ENCODE results near the gene SIPA1L3.

SIPA1L3 gene

DNA sequence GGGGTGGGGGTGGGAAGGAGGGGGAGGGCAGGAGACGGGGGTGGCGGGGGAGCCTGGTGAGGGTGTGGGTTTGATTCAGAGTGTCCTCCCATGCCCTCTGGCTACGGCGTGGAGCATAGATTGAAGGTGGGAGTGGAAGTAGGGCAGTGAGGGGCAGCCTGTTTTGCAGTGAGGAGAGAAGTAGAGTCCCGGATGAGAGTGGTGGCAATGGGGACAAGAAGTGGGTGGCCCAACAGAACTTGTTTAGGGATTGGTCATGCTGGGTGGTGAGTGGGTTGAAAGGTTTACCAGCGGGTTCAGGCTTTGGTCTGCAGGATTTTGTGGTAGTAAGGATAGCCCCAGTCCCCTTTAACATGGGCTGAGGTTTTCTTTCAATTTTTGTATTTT lies 35.5 kb downstream of the SIPA1L3 start:
- DNase-seq (ENCODE audit: low read depth in 2 of 2): no peak

GRCh38 chr19:37943480-37943879 lies 36.5 kb downstream of the SIPA1L3 start:
- DNase-seq (ENCODE audit: low read depth in 2 of 2): no peak

GRCh38 chr19:37946132-37946531 lies 39.1 kb downstream of the SIPA1L3 start:
- no peak for DNase-seq (ENCODE audit: low read depth in 2 of 2)

DNA sequence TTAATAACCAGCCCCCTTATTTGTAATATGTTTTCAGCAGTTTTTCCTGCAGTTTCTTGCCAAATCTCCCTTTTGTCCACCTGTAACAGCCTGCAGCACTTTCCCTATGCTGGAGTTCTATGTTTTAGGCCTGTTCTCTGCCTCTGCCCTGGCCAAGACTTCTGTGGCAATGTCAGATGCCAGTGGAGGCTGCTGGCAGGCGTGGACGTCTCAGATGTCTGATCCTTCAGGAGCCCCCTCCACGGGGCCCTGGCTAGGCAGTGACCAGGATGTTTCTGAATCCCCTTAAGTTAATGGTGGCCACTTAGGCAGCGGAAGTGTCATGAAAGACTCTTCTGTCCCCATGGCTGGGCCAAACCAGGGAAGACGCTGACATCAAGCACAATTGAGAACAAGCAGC lies 40.8 kb downstream of the SIPA1L3 start:
- no peak for DNase-seq (ENCODE audit: low read depth in 2 of 2)

DNA sequence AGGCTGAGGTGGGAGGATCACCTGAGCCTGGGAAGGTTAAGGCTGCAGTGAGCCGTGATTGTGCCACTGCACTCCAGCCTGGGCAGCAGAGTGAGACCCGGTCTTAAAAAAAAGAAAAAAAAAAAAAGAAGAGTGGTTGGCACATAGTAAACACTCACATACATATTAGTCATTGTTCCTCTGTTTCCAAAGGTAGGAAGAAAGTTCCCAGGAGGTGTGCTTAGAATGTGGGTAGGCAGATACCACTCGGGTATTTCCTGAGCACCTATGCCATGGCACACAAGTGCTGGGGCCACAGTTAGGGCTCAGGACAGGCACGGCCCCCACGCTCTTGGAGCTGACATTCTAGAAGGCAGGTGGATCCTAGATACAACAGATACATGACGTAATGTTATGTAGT lies 41.4 kb downstream of the SIPA1L3 start:
- DNase-seq (ENCODE audit: low read depth in 2 of 2): no peak

DNA sequence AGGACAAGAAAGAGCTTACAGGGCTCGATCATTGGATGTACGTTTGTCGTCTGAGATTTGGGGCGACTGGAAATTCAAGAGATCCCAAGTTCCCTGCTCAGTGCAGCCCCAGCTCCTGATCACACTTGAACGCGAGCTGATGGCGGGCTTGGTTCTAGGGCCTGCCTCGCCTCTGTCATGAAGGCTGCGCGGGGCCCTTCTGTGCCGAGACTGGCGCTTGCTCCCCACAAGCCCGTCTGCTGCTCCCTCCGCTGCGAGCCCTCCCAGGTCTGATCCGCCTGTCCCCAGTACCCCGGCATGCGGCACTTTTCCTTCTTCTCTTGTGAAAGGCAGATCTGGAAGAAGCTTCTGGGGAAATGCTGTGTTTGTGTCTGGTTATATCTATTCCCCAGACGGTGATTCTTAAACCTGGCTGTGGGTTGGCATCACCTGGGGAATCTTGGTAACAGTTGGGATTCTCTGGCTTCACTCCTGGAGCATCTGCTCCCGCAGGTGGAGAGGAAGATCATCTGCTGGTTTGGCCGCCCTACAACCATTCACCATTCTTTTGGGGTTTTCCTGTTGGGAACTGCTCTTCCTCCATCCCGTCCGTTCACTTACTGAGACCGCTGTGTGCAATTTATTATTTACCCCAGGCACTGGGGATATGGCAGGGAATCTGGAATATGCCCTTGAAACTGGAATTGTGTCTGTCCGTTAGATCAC lies 43.6 kb downstream of the SIPA1L3 start:
- DNase-seq (ENCODE audit: low read depth in 2 of 2): no peak

GRCh38 chr19:37951816-37952210 lies 44.8 kb downstream of the SIPA1L3 start:
- DNase-seq (ENCODE audit: low read depth in 2 of 2): no peak

GRCh38 chr19:37953171-37953917 lies 46.3 kb downstream of the SIPA1L3 start:
- DNase-seq (ENCODE audit: low read depth in 2 of 2): no peak

GRCh38 chr19:37953918-37954303 lies 46.9 kb downstream of the SIPA1L3 start:
- no peak for DNase-seq (ENCODE audit: low read depth in 2 of 2)

- no peak for DNase-seq (ENCODE audit: low read depth in 2 of 2)
Observed at GRCh38 chr19:37954421-37954874, 47.4 kb downstream of the SIPA1L3 start.

- DNase-seq (ENCODE audit: low read depth in 2 of 2): no peak
Observed at GRCh38 chr19:37955986-37956385, 49.0 kb downstream of the SIPA1L3 start.

DNA sequence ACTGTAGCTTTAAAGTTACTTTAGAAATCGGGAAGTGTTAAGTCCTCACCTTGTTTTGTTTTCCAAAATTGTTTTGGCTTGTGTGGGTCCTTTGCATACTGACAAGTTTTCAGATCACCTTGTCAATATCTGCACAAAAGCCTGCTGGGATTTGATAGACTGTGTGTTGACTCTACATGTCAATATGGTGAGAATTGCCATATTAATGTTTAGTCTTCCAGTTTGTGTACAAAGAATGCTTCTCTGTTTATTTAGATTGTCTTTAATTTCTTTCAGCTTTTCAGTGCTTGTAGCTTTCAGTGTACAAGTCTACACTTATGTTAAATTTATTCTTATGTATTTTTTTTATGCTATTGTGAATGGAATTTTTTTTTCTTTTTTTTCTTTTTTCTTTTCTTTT lies 50.2 kb downstream of the SIPA1L3 start:
- no peak for DNase-seq (ENCODE audit: low read depth in 2 of 2)

GRCh38 chr19:37959665-37960114 lies 52.7 kb downstream of the SIPA1L3 start:
- no peak for DNase-seq (ENCODE audit: low read depth in 2 of 2)

- no peak for DNase-seq (ENCODE audit: low read depth in 2 of 2)
Observed at GRCh38 chr19:37961198-37961597, 54.2 kb downstream of the SIPA1L3 start.

- DNase-seq (ENCODE audit: low read depth in 2 of 2): no peak
Observed at GRCh38 chr19:37963190-37963936, 56.4 kb downstream of the SIPA1L3 start.

DNA sequence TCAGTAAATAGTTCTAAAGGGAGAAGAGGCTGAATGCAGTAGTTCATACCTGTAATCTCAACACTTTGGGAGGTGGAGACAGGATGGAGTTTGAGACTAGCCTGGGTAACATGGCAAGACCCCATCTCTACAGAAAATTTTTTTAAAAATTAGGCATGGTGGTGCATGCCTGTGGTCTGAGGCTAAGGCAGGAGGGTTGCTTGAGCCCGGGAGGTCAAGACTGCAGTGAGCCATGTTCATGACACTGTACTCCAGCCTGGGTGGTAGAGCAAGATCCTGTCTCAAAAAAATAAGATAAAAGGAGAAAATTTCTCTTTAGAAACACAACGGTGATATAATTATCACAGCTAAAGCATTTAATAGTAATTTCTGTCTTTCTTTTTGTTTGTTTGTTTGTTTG lies 57.1 kb downstream of the SIPA1L3 start:
- DNase-seq (ENCODE audit: low read depth in 2 of 2): no peak

DNA sequence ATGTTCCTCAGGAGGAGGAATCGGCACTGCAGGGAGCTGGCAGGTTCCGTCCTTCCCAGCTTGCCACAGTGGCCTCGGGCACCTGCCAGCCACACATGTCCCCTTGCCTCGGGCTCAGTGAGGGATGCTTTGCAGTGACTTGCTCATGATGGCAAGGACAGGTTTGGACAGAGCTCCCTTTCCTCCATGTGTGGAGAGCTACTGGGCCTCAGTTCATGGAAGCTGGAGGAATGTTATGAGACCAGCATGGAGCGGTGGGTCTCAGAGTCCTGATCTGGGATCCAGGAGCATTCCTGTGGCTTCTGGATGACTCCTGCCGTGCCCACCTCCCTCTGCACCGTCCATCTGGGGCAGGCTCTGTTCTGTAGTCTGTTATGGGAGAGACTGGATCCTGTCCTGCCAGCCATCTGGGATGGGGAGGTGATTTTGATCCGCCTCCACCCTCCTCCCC lies 59.2 kb downstream of the SIPA1L3 start:
- no peak for DNase-seq (ENCODE audit: low read depth in 2 of 2)

DNA sequence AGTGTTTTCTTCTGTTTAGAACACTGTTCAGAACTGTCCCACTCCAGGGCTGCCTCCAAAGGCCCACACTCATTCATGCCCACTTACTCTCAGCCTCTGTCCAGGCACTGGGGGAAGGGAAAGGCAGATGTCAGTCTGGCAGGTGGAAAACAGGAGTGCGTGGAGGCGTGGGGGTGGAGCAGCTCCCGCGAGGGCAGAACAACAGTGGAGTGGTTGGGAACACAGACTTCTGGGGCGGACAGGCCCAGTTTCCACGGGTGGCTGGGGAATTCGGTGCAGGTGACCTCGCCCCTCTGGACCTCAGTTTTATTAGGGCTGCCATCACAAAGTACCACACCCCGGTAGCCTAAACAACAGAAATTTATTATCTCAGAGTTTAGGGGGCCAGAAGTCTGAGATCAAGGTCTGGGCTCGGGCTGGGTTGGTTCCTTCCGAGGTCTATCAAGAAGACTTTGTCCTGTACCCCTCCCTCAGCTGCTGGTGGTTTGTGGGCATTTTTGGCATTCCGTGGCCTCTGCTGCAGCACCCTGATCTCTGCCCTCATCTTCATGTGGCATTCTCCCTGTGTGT lies 59.7 kb downstream of the SIPA1L3 start:
- no peak for DNase-seq (ENCODE audit: low read depth in 2 of 2)

DNA sequence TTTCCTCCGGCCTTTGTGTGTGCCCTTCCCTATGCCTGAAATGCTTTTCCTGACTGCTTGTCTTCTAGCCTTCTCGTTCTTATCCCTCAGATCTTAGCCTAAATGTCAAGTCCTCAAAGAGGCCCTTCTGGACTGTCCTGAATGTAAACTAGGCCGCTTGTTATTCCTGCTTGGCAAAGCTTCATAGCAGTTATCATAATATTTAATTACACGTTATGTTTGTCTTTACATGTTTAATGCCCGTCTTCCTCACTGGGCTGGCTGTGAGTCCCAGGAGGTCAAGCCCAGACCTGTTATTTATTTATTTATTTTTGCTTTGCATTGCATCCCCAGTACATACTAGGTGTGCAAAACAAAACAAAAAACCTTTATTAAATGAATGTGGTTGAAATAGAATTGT lies 62.7 kb downstream of the SIPA1L3 start:
- no peak for DNase-seq (ENCODE audit: low read depth in 2 of 2)

DNA sequence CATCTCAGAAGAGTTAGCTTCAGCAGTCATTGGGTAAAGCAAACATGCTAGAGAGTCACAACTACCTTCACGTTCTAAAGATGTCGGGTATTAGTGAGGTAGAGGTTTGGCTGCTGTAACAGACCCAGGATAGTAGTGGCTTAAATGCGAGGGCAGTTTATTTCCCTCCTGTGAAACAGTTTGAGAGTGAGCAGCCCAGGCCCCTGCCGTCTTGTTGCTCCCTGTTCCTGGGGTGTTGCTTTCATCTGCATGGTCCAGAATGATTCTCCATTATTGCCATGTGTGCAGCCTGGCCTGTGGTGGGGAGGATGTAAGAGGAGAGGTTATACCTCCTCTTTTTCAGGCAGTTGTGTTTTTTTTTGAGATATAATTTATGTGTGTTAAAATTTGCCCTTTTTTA lies 63.7 kb downstream of the SIPA1L3 start:
- DNase-seq (ENCODE audit: low read depth in 2 of 2): no peak

- no peak for DNase-seq (ENCODE audit: low read depth in 2 of 2)
Observed at GRCh38 chr19:37972803-37973202, 65.8 kb downstream of the SIPA1L3 start.

GRCh38 chr19:37973666-37974065 lies 66.7 kb downstream of the SIPA1L3 start:
- DNase-seq (ENCODE audit: low read depth in 2 of 2): no peak
